ENCODE data around the gene IFIH1. TPM values are rescaled to one million over a fixed set of nuclear protein-coding genes. Genes with fewer than 3 reads are reported as not detected.
A peak's percentile ranks its signal among the peaks of the same experiment; 100 is the strongest.

IFIH1 gene
- total RNA-seq, 4 donors from 2014 or later: 7.9 to 15.8 (median 8.7) TPM

DNA sequence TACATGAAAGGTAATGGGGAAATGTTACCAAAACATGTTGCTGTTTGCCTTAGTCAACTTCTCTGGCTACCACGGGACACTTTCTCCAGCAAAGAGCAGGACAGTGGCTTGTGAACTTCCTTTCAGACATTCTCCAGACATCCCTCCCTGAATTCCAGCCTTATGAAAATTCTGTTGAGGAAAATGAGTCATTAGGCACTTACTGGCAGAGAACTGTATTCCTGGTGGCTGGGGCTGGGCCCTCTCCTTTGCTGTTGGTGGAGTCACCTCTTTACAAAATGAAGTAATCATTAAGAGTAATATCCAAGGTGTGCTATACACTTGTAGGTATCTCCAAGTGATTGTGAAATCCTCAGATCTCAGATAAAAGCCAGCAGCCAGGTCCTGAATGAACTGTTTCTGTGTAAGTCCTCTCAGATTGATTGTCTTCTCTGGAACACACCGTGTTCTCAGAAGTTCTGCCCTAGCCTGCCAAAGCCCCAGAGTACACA lies 73.9 kb downstream of the IFIH1 start:
- intact Hi-C loops (cut with DNase I; ENCODE audit: low total_unique reads): no loop called here
- TF ChIP-seq, protein P1, sequence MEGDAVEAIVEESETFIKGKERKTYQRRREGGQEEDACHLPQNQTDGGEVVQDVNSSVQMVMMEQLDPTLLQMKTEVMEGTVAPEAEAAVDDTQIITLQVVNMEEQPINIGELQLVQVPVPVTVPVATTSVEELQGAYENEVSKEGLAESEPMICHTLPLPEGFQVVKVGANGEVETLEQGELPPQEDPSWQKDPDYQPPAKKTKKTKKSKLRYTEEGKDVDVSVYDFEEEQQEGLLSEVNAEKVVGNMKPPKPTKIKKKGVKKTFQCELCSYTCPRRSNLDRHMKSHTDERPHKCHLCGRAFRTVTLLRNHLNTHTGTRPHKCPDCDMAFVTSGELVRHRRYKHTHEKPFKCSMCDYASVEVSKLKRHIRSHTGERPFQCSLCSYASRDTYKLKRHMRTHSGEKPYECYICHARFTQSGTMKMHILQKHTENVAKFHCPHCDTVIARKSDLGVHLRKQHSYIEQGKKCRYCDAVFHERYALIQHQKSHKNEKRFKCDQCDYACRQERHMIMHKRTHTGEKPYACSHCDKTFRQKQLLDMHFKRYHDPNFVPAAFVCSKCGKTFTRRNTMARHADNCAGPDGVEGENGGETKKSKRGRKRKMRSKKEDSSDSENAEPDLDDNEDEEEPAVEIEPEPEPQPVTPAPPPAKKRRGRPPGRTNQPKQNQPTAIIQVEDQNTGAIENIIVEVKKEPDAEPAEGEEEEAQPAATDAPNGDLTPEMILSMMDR (IDR thresholded peaks at IDR 0.05): no peak
- TF ChIP-seq POLR2A (IDR thresholded peaks at IDR 0.05): no peak
- 23 to 33% methylated on average over 2 of the region's 2 CpGs for WGBS, 2 donors
- peak; percentile 55 to 87 for DNase-seq (ENCODE audit: low spot score in 2 of 2)
- H3K4me3 ChIP-seq (ENCODE audit: low read depth, poor library complexity, severe bottlenecking): no peak overlapping the region

DNA sequence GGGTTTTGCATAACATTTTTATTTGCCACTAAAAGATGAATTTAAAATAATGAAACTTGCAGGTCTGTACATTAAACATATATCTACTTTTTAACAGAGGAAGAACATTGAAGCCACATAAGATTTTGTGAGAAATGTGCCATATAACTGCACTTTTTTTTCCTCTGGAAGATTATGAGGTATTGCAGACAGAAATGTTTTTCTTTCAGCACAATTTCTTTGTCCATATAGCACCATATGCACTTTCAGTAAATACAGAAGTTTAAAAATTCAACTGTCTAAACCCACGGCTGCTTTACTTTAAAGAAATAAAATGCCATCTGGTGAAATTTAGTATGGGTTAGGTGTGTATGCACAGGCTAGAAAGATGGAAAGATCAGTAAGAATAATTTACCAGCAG lies 74.8 kb downstream of the IFIH1 start:
- 67 to 70% methylated on average over 1 of the region's 1 CpG for WGBS, 2 donors
- intact Hi-C loops (cut with DNase I; ENCODE audit: low total_unique reads): no loop called here
- no peak overlapping the region for H3K4me3 ChIP-seq (ENCODE audit: low read depth, poor library complexity, severe bottlenecking)
- DNase-seq (ENCODE audit: low spot score in 2 of 2): no peak
- TF ChIP-seq, protein P1 (IDR thresholded peaks at IDR 0.05): no peak
- TF ChIP-seq POLR2A (IDR thresholded peaks at IDR 0.05): no peak

DNA sequence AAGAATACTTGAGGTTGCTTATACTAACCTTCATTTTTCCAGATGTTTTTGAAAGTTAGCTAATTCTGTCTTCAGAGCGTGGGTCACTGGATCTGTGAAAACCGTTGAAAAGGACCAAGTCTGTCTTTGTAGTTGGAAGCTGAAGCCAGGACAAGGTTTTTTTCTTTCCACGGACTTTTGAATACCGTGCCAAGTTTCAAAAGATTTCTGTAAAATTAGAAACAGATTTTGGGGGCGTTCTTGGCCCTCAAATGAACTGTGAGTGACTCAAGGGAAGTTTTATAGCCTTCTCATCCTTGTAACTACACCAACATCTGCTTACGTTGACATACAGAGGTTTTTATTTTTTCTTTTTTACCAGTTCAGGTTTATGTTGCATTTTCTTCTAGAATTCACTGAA lies 75.2 kb downstream of the IFIH1 start, which contains the start of gene FAP:
Gene FAP (minus strand): TSS at position 152 of the 400 bp plus-strand sequence. CDS start 118 bp downstream, at position 34.
- 33 to 35% methylated on average over 6 of the region's 6 CpGs for WGBS, 2 donors
- H3K4me3 ChIP-seq (ENCODE audit: low read depth, poor library complexity, severe bottlenecking): no peak within 1 kb of the TSS
- intact Hi-C loops (cut with DNase I; ENCODE audit: low total_unique reads): no loop called here
- TF ChIP-seq, protein P1 (IDR thresholded peaks at IDR 0.05): no peak
- no peak for TF ChIP-seq POLR2A (IDR thresholded peaks at IDR 0.05)
- peak in 1 of 2 donors; percentile 40 for DNase-seq (ENCODE audit: low spot score in 2 of 2)

DNA sequence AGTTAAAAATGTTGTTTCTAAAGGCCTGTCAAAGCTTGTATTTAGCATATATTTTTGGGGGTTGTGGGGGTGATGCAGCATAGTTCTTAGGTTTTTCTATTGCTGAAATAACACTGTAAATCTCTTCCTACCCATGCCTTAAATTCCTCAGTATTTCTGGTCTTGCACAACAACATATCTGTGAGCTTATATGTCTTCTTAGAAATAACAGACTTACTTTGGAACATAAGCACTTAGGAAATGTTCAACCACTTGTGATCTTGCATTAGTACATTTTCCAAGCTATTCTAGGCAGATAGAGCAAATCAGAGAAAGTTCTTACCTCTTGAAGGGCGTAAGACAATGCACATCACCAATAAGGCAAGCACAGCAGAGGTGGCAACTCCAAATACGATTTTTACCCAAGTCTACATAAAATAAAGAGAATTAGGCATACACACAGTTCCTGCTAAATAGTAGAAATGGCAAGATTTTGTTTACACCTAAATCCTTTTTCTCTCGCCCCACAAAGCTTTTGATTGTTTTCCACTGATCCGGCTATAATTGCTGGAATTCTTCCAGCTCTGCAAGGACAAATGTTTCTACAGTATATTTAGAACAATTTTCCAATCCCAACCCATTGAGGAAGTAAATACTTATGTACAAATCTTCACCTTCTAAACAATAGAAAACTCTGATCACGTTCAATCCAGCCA lies 75.8 kb downstream of the IFIH1 start:
- no peak for DNase-seq (ENCODE audit: low spot score in 2 of 2)
- no peak for TF ChIP-seq POLR2A (IDR thresholded peaks at IDR 0.05)
- TF ChIP-seq, protein P1 (IDR thresholded peaks at IDR 0.05): no peak
- 36 to 47% methylated on average over 5 of the region's 5 CpGs for WGBS, 2 donors
- no peak overlapping the region for H3K4me3 ChIP-seq (ENCODE audit: low read depth, poor library complexity, severe bottlenecking)
- intact Hi-C loops (cut with DNase I; ENCODE audit: low total_unique reads): no loop called here

DNA sequence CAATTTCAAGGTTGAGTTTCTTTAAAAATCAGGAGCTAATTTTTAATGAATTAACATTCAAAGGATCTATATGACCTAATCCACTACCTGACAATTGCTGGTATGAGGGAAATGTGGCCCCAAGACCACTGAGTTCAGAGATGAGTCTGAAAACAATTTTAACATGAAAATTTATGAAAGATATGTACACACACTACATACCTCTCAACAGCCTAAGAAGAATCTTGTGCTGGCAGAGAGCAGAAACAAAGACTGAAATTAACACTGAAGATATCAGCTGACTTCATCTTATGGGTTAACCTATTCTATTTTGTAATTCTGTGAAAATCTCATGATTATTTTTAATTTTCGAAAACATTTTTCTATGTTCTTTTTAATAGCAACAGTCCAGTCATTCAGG lies 76.9 kb downstream of the IFIH1 start:
- WGBS, 2 donors: 73 to 74% methylated on average over 1 of the region's 1 CpG
- no peak for DNase-seq (ENCODE audit: low spot score in 2 of 2)
- TF ChIP-seq, protein P1 (IDR thresholded peaks at IDR 0.05): no peak
- no peak for TF ChIP-seq POLR2A (IDR thresholded peaks at IDR 0.05)
- H3K4me3 ChIP-seq (ENCODE audit: low read depth, poor library complexity, severe bottlenecking): no peak overlapping the region
- intact Hi-C loops (cut with DNase I; ENCODE audit: low total_unique reads): no loop called here
